ENCODE results near the gene FIBCD1.
"Not testable (repeated sequence)": the region's sequence is repeated elsewhere in the genome, so short reads cannot be mapped to it uniquely, and the experiment has no call there.

GRCh38 chr9:130910041-130910440 is 29.0 kb downstream of the FIBCD1 start:
- TF ChIP-seq CTCF, POLR2AphosphoS5, POLR2A, EP300 (IDR thresholded peaks at IDR 0.05): not testable (repeated sequence)

All from suprapubic skin (tissue), 4 donors.